Endothelial cell (in vitro differentiated cells): ENCODE results near the gene PTTG2. TPM values are rescaled to one million over a fixed set of nuclear protein-coding genes. Genes with fewer than 3 reads are reported as not detected.

ENCODE experiments used
- DNase-seq: peaks from one replicate; pipeline ENCODE4 v3.0.0; 2021; ENCODE audit warnings: low spot score
- H3K27ac Mint-ChIP-seq: one replicate; pipeline ENCODE4 v1.8.0; 2021; ENCODE audit warnings: mixed read lengths, inconsistent platforms; ENCODE audit not compliant: unreplicated experiment
- H3K27me3 Mint-ChIP-seq: one replicate; pipeline ENCODE4 v1.8.0; 2021; ENCODE audit warnings: mild to moderate bottlenecking, moderate library complexity, mixed read lengths, inconsistent platforms; ENCODE audit not compliant: unreplicated experiment
- H3K36me3 Mint-ChIP-seq: one replicate; pipeline ENCODE4 v1.8.0; 2021; ENCODE audit warnings: mild to moderate bottlenecking, low read depth, mixed read lengths, inconsistent platforms; ENCODE audit not compliant: unreplicated experiment
- H3K4me1 Mint-ChIP-seq: one replicate; pipeline ENCODE4 v1.8.0; 2021; ENCODE audit warnings: mild to moderate bottlenecking, mixed read lengths, inconsistent platforms; ENCODE audit not compliant: unreplicated experiment
- H3K4me3 Mint-ChIP-seq: one replicate; pipeline ENCODE4 v1.8.0; 2021; ENCODE audit warnings: mild to moderate bottlenecking, mixed read lengths, inconsistent platforms; ENCODE audit not compliant: unreplicated experiment
- H3K9me3 Mint-ChIP-seq: one replicate; pipeline ENCODE4 v1.8.0; 2021; ENCODE audit warnings: mixed read lengths, inconsistent platforms; ENCODE audit not compliant: unreplicated experiment
- CTCF ChIP-seq: fragments of 200-600 bp; sonication (generic); IDR thresholded peaks from one replicate; pipeline ENCODE4 v1.5.0; 2021; ENCODE audit warnings: antibody characterized with exemption; ENCODE audit not compliant: unreplicated experiment
- total RNA-seq: library from RNA; stranded (reverse); fragmentation: NEBNext Ultra II Directional; extraction: Animal tissue kit (Norgen Biotek cat#: 25700); gene quantifications from one replicate; pipeline ENCODE4 v1.2.1, GENCODE V29; 2021; ENCODE audit not compliant: unreplicated experiment

Gene PTTG2
- total RNA-seq, 1 donor from 2014 or later = not detected

- Mint-ChIP-seq H3K36me3 (no peaks in the 10 kb centered on the region), H3K27me3 (peaks cover 4% of the 10 kb centered on the region), H3K4me3 (no peak overlapping the region), H3K4me1 (peaks cover 10% of the 10 kb centered on the region), H3K9me3 (no peaks in the 10 kb centered on the region), H3K27ac (no peak overlapping the region)
- DNase-seq = no peak
- TF ChIP-seq CTCF = no peak
Measured at GRCh38 chr4:37993806-37994205, 33.6 kb downstream of the PTTG2 start.

- TF ChIP-seq CTCF = no peak
- no peak for DNase-seq
- no peaks in the 10 kb centered on the region for H3K9me3 Mint-ChIP-seq
- H3K36me3 Mint-ChIP-seq = no peaks in the 10 kb centered on the region
- H3K27me3 Mint-ChIP-seq = peaks cover 4% of the 10 kb centered on the region
- no peak overlapping the region for H3K27ac Mint-ChIP-seq
- H3K4me1 Mint-ChIP-seq = peaks cover 6% of the 10 kb centered on the region
- H3K4me3 Mint-ChIP-seq = no peak overlapping the region
Measured at GRCh38 chr4:37994569-37994968, 34.4 kb downstream of the PTTG2 start.

- DNase-seq = no peak
- TF ChIP-seq CTCF = no peak
- Mint-ChIP-seq H3K4me3 (no peak overlapping the region), H3K9me3 (no peaks in the 10 kb centered on the region), H3K27ac (no peak overlapping the region), H3K27me3 (peaks cover 4% of the 10 kb centered on the region), H3K4me1 (peaks cover 6% of the 10 kb centered on the region), H3K36me3 (no peaks in the 10 kb centered on the region)
Measured at GRCh38 chr4:37995299-37995821, 35.2 kb downstream of the PTTG2 start.

- peaks cover 6% of the 10 kb centered on the region for H3K4me1 Mint-ChIP-seq
- no peaks in the 10 kb centered on the region for H3K36me3 Mint-ChIP-seq
- TF ChIP-seq CTCF = no peak
- H3K27me3 Mint-ChIP-seq = peaks cover 4% of the 10 kb centered on the region
- H3K4me3 Mint-ChIP-seq = no peak overlapping the region
- no peak overlapping the region for H3K27ac Mint-ChIP-seq
- no peak for DNase-seq
- no peaks in the 10 kb centered on the region for H3K9me3 Mint-ChIP-seq
Measured at GRCh38 chr4:37995981-37996775, 36.0 kb downstream of the PTTG2 start.

- no peak overlapping the region for H3K4me3 Mint-ChIP-seq
- H3K27ac Mint-ChIP-seq = no peak overlapping the region
- H3K27me3 Mint-ChIP-seq = peaks cover 1% of the 10 kb centered on the region
- H3K4me1 Mint-ChIP-seq = peaks cover 5% of the 10 kb centered on the region
- H3K36me3 Mint-ChIP-seq = no peaks in the 10 kb centered on the region
- no peak for DNase-seq
- H3K9me3 Mint-ChIP-seq = no peaks in the 10 kb centered on the region
- TF ChIP-seq CTCF = no peak
Measured at GRCh38 chr4:37998226-37998625, 38.0 kb downstream of the PTTG2 start.
